IPS DF 19.7 (cell line): ENCODE data around the gene GCNT3.
"Not testable (repeated sequence)": the region's sequence is repeated elsewhere in the genome, so short reads cannot be mapped to it uniquely, and the experiment has no call there.

Experiments
- DNase-seq: peaks from one replicate; pipeline ENCODE4 v3.0.0-alpha.2; 2013; ENCODE audit warnings: low read depth, low spot score

GCNT3 gene

GRCh38 chr15:59616379-59616778, 4.8 kb downstream of the GCNT3 start:
- DNase-seq = no peak

- no peak for DNase-seq
Measured at GRCh38 chr15:59618406-59618805, 6.8 kb downstream of the GCNT3 start.

GRCh38 chr15:59622289-59622688, 10.7 kb downstream of the GCNT3 start:
- peak; percentile 9 for DNase-seq

GRCh38 chr15:59632714-59633113, 21.1 kb downstream of the GCNT3 start:
- peak; percentile 38 for DNase-seq

- DNase-seq = no peak
Measured at GRCh38 chr15:59636184-59636583, 24.6 kb downstream of the GCNT3 start.

- not testable (repeated sequence) for DNase-seq
Measured at GRCh38 chr15:59637507-59637906, 25.9 kb downstream of the GCNT3 start.

GRCh38 chr15:59642351-59642750, 30.8 kb downstream of the GCNT3 start:
- DNase-seq = no peak

- DNase-seq = no peak
Measured at GRCh38 chr15:59644756-59645155, 33.2 kb downstream of the GCNT3 start.

GRCh38 chr15:59645812-59646211, 34.2 kb downstream of the GCNT3 start:
- DNase-seq = not testable (repeated sequence)

GRCh38 chr15:59646277-59646676, 34.7 kb downstream of the GCNT3 start:
- no peak for DNase-seq

GRCh38 chr15:59647085-59647484, 35.5 kb downstream of the GCNT3 start:
- no peak for DNase-seq

GRCh38 chr15:59649603-59650002, 38.0 kb downstream of the GCNT3 start:
- DNase-seq = no peak

GRCh38 chr15:59654046-59654445, 42.5 kb downstream of the GCNT3 start:
- no peak for DNase-seq

GRCh38 chr15:59656897-59657634, 45.5 kb downstream of the GCNT3 start, which contains the start of gene GTF2A2:
GTF2A2 (minus strand) TSS chr15:59657515; CDS start chr15:59652277, 5,238 bp downstream.
- peak; percentile 50 for DNase-seq

- no peak for DNase-seq
Measured at GRCh38 chr15:59657635-59658125, 46.1 kb downstream of the GCNT3 start.

- DNase-seq = no peak
Measured at GRCh38 chr15:59659366-59659765, 47.8 kb downstream of the GCNT3 start.

- no peak for DNase-seq
Measured at GRCh38 chr15:59662260-59662659, 50.7 kb downstream of the GCNT3 start.

GRCh38 chr15:59668556-59668955, 57.0 kb downstream of the GCNT3 start:
- DNase-seq = no peak
